H1 (cell line): ENCODE data around the gene LRWD1. TPM values are rescaled to one million over a fixed set of nuclear protein-coding genes. Genes with fewer than 3 reads are reported as not detected.
A peak's percentile ranks its signal among the peaks of the same experiment; 100 is the strongest.

Source experiments
- CTCF ChIA-PET: fragments of 300-600 bp; sonication (Branson Sonifier 250); formaldehyde crosslinking; loops from one replicate; lab custom pipeline; 2021; ENCODE audit not compliant: partially characterized antibody; lab: Charles Lee
- POLR2A ChIA-PET: fragments of 300-600 bp; sonication (Branson Sonifier 250); formaldehyde crosslinking; loops from one replicate; lab custom pipeline; 2021; ENCODE audit warnings: inconsistent platforms; ENCODE audit not compliant: partially characterized antibody; lab: Charles Lee
- DNase-seq, 2 experiments: peaks; one replicate each; pipeline versions ENCODE4 v3.0.0 to v3.0.0-alpha.2; 2010 to 2022; ENCODE audit warnings: low spot score in 2 of 2, low read depth in 1 of 2, mixed read lengths in 1 of 2
- FAIRE-seq: peaks from 2 replicates; lab custom pipeline; 2011; peaks lifted over from hg19 to GRCh38; lab: Jason Lieb, UNC
- H2AFZ ChIP-seq: 2 replicates; pipeline ENCODE4 v1.8.1; 2012; ENCODE audit warnings: low read length, inconsistent platforms
- H2AK5ac ChIP-seq: 2 replicates; pipeline ENCODE4 v1.6.1; 2013; ENCODE audit warnings: low read depth, low read length
- H2BK120ac ChIP-seq: replicated peaks from 2 replicates; pipeline ENCODE3; 2013; ENCODE audit warnings: low read depth, low read length, inconsistent platforms
- H2BK12ac ChIP-seq: 2 replicates; pipeline ENCODE4 v1.6.1; 2013; ENCODE audit warnings: low read depth, low read length
- H2BK15ac ChIP-seq: 2 replicates; pipeline ENCODE4 v1.6.1; 2013; ENCODE audit warnings: low read length
- H2BK20ac ChIP-seq: 2 replicates; pipeline ENCODE4 v1.6.1; 2013; ENCODE audit warnings: low read length
- H2BK5ac ChIP-seq: 2 replicates; pipeline ENCODE4 v1.6.1; 2013; ENCODE audit warnings: low read depth, low read length
- H3K14ac ChIP-seq: 2 replicates; pipeline ENCODE4 v1.6.1; 2013; ENCODE audit warnings: inconsistent platforms; ENCODE audit not compliant: insufficient read length
- H3K18ac ChIP-seq: 2 replicates; pipeline ENCODE4 v1.6.1; 2013; ENCODE audit warnings: low read length; ENCODE audit errors: extremely low read depth
- H3K23ac ChIP-seq: 2 replicates; pipeline ENCODE4 v1.6.1; 2013; ENCODE audit warnings: inconsistent platforms; ENCODE audit not compliant: insufficient read length
- H3K23me2 ChIP-seq: 2 replicates; pipeline ENCODE4 v1.6.1; 2013; ENCODE audit warnings: low read depth, low read length
- H3K27ac ChIP-seq: 2 replicates; pipeline ENCODE4 v1.6.1; 2011; ENCODE audit warnings: low read depth, low read length, inconsistent platforms
- H3K27me3 ChIP-seq, 4 experiments: replicated peaks in 1 of 4; 1 replicate in 1 of 4; 2 replicates in 3 of 4; pipeline versions ENCODE4 v1.6.1 to v1.8.1; 2011 to 2013; ENCODE audit warnings: low read length in 3 of 4, mild to moderate bottlenecking in 3 of 4, inconsistent platforms in 2 of 4, mixed read lengths in 2 of 4, moderate library complexity in 1 of 4; ENCODE audit not compliant: control insufficient read depth in 3 of 4, insufficient read depth in 3 of 4; ENCODE audit errors: extremely low read depth in 1 of 4
- H3K36me3 ChIP-seq, 4 experiments: 2 replicates each; pipeline versions ENCODE4 v1.6.1 to v1.8.1; 2011 to 2013; ENCODE audit warnings: mild to moderate bottlenecking in 4 of 4, low read length in 3 of 4, moderate library complexity in 2 of 4, control low read depth in 1 of 4, inconsistent platforms in 1 of 4; ENCODE audit not compliant: insufficient read depth in 4 of 4, control insufficient read depth in 2 of 4
- H3K4ac ChIP-seq: replicated peaks from 2 replicates; pipeline ENCODE3; 2013; ENCODE audit warnings: low read length, low read depth, mixed read lengths, inconsistent platforms; ENCODE audit not compliant: insufficient read length
- H3K4me1 ChIP-seq, 4 experiments: replicated peaks in 1 of 4; 1 replicate in 1 of 4; 2 replicates in 3 of 4; pipeline versions ENCODE4 v1.6.1 to v1.8.1; 2011 to 2013; ENCODE audit warnings: low read length in 3 of 4, inconsistent platforms in 2 of 4, mixed read lengths in 1 of 4; ENCODE audit not compliant: insufficient read depth in 4 of 4, control insufficient read depth in 3 of 4
- H3K4me2 ChIP-seq, 2 experiments: 2 replicates each; pipeline versions ENCODE4 v1.6.1 to v1.8.1; 2011 to 2013; ENCODE audit warnings: low read depth in 2 of 2, low read length in 2 of 2, control low read depth in 1 of 2, inconsistent platforms in 1 of 2, mild to moderate bottlenecking in 1 of 2; ENCODE audit not compliant: insufficient read depth in 1 of 2
- H3K4me3 ChIP-seq, 4 experiments: fragments of 200-600, 300-600 bp in 1 of 4; sonication (generic), shearing (Covaris generic), sonication (Bioruptor Twin) in 1 of 4; 2 replicates each; pipeline versions ENCODE4 v1.5.1 to v1.8.1; 2011 to 2016; ENCODE audit warnings: low read length in 4 of 4, low read depth in 3 of 4, control low read depth in 2 of 4, inconsistent platforms in 2 of 4, mild to moderate bottlenecking in 2 of 4, mixed read lengths in 1 of 4, moderate library complexity in 1 of 4; ENCODE audit not compliant: insufficient read depth in 2 of 4; ENCODE audit errors: extremely low read depth in 1 of 4
- H3K56ac ChIP-seq: replicated peaks from 2 replicates; pipeline ENCODE3; 2013; ENCODE audit warnings: low read depth, mild to moderate bottlenecking, mixed read lengths, low read length, inconsistent platforms; ENCODE audit not compliant: insufficient read length
- H3K79me1 ChIP-seq: 2 replicates; pipeline ENCODE4 v1.6.1; 2013; ENCODE audit warnings: low read depth, low read length, control low read depth
- H3K79me2 ChIP-seq, 2 experiments: 2 replicates each; pipeline versions ENCODE4 v1.6.1 to v1.8.1; 2012 to 2013; ENCODE audit warnings: low read length in 2 of 2, mild to moderate bottlenecking in 2 of 2, inconsistent platforms in 1 of 2; ENCODE audit not compliant: insufficient read depth in 2 of 2, control insufficient read depth in 1 of 2
- H3K9ac ChIP-seq, 4 experiments: replicated peaks in 1 of 4; 1 replicate in 1 of 4; 2 replicates in 3 of 4; pipeline versions ENCODE4 v1.6.1 to v1.8.1; 2011 to 2013; ENCODE audit warnings: low read depth in 3 of 4, low read length in 3 of 4, control low read depth in 2 of 4, mild to moderate bottlenecking in 2 of 4, moderate library complexity in 2 of 4, inconsistent platforms in 1 of 4; ENCODE audit errors: extremely low read depth in 1 of 4
- H3K9me3 ChIP-seq, 2 experiments: 2 replicates each; pipeline versions ENCODE4 v1.6.1 to v1.8.1; 2012 to 2013; ENCODE audit warnings: mild to moderate bottlenecking in 2 of 2, moderate library complexity in 2 of 2, control low read depth in 1 of 2, inconsistent platforms in 1 of 2, low read depth in 1 of 2, low read length in 1 of 2, mixed read lengths in 1 of 2; ENCODE audit not compliant: insufficient read depth in 2 of 2
- H4K20me1 ChIP-seq, 2 experiments: replicated peaks in 1 of 2; 2 replicates each; pipeline versions ENCODE3 to v1.8.1; 2011 to 2013; ENCODE audit warnings: inconsistent platforms in 2 of 2, low read length in 2 of 2, mild to moderate bottlenecking in 1 of 2; ENCODE audit not compliant: insufficient read depth in 2 of 2, control insufficient read depth in 1 of 2
- H4K5ac ChIP-seq: 2 replicates; pipeline ENCODE4 v1.6.1; 2013; ENCODE audit warnings: low read length, low read depth, mixed read lengths, inconsistent platforms; ENCODE audit not compliant: insufficient read length
- H4K8ac ChIP-seq: 2 replicates; pipeline ENCODE4 v1.8.0; 2013; ENCODE audit warnings: mild to moderate bottlenecking, moderate library complexity, low read length, inconsistent platforms; ENCODE audit not compliant: insufficient read depth; ENCODE audit errors: extremely low read depth
- H4K91ac ChIP-seq: replicated peaks from 2 replicates; pipeline ENCODE3; 2013; ENCODE audit warnings: low read length, mixed read lengths, inconsistent platforms; ENCODE audit not compliant: insufficient read length
- ASH2L ChIP-seq: fragments of 200-600, 300-600 bp; sonication (generic); IDR thresholded peaks from one replicate; pipeline ENCODE4 v1.7.1; 2017; ENCODE audit warnings: low read length
- CTBP2 ChIP-seq: IDR thresholded peaks from 2 replicates; pipeline ENCODE4 v1.7.0; 2011; ENCODE audit warnings: borderline replicate concordance, mild to moderate bottlenecking, moderate library complexity, mixed read lengths, low read length; ENCODE audit not compliant: insufficient read depth, insufficient read length
- KDM4A ChIP-seq: IDR thresholded peaks from one replicate; pipeline ENCODE4 v1.7.1; 2012; ENCODE audit warnings: low read depth, mild to moderate bottlenecking, moderate library complexity, low read length, inconsistent platforms; ENCODE audit not compliant: severe bottlenecking
- POLR2A ChIP-seq, 2 experiments: IDR thresholded peaks; 1 replicate in 1 of 2; 2 replicates in 1 of 2; pipeline ENCODE4 v1.6.1; 2011; ENCODE audit warnings: low read depth in 2 of 2, low read length in 2 of 2, mild to moderate bottlenecking in 2 of 2; ENCODE audit errors: control extremely low read depth in 1 of 2
- RAD21 ChIP-seq, 2 experiments: IDR thresholded peaks in 1 of 2; conservative IDR thresholded peaks in 1 of 2; 2 replicates each; pipeline ENCODE4 v1.6.1; 2011; ENCODE audit warnings: low read depth in 2 of 2, low read length in 2 of 2, improper control_type of control experiment in 1 of 2, inconsistent platforms in 1 of 2, mild to moderate bottlenecking in 1 of 2, moderate library complexity in 1 of 2
- WGBS, 2 experiments: shearing (Covaris generic) in 1 of 2; methylation state at CpG; one replicate each; pipeline versions ENCODE4 v1.1.6 to v1.1.7; 2013 to 2015; ENCODE audit warnings: low lambda C conversion rate in 2 of 2, mixed read lengths in 2 of 2, inconsistent platforms in 1 of 2, low coverage in 1 of 2, missing lambda C conversion rate in 1 of 2; ENCODE audit not compliant: insufficient replicate concordance in 2 of 2, insufficient coverage in 1 of 2, insufficient read length in 1 of 2; ENCODE audit errors: extremely low coverage in 1 of 2, missing lambda C conversion rate in 1 of 2; 5-methylcytosine and 5-hydroxymethylcytosine counted together
- polyA plus RNA-seq, 7 experiments: library from polyadenylated mRNA; depleted of rRNA in 3 of 7; stranded (reverse) in 5 of 7; unstranded in 2 of 7; fragments of >200 nt in 5 of 7; fragments of 200-250 nt in 2 of 7; gene quantifications; 1 replicate in 5 of 7; 2 replicates in 1 of 7; 4 replicates in 1 of 7; pipeline versions ENCODE4 v1.2.1 to v1.2.3, GENCODE V29; 2011 to 2013; ENCODE audit warnings: missing spikeins in 2 of 7, mixed read lengths in 2 of 7
- total RNA-seq: library from RNA; stranded (reverse); fragmentation: NEBNext Ultra II Directional; extraction: Animal tissue kit (Norgen Biotek cat#: 25700); gene quantifications from 2 replicates; pipeline ENCODE4 v1.2.1, GENCODE V29; 2021

LRWD1 gene
- total and polyA plus RNA-seq, 2 of the 8 experiments (the other 6 are each of a cell fraction or from before 2014, with no cell fraction given): 23.4 to 26.8 TPM

DNA sequence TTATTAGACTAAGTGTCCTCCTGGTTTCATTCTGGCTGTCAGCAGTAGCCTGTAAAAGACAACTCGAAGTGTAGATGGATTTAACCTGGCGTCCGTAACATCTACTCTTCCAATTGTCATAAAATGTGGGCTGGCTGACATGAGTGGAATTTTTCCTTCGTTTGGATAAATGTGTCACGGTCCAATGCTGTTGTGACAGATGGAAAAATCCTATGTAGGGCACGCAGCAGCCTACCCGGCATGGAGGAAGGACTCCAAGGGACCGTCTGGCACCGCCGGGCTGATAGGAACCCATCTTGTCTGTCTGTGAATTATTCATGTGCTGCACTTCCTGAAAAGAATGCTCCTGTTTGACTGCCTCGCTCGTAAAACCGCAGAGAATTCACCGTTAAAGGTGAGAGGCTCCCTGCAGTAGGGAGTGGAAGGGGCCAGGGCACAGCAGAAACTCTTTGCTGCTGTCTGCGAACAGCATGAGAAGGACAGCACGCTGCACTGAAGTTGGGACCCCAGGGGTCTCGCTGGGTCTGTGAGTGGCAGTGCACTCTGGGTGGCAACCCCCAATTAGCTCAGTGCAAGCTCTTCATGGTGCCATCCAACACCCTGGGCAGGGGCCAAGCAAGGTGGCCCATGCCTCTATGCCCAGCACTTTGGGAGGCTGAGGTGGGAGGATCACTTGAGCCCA is 33.0 kb upstream of the LRWD1 start:
- Histone ChIP-seq H4K91ac (no peak overlapping the region), H3K23me2 (peaks cover 3% of the 10 kb centered on the region; the same call in 1 of the 2 replicates), H3K4me2 (no peak overlapping the region), H3K9ac (no peak overlapping the region), H3K4me3 (no peak overlapping the region), H3K23ac (no peak overlapping the region), H3K4ac (no peak overlapping the region), H3K4me1 (peaks cover 0 to 8% (median 5%) of the 10 kb centered on the region in 4 experiments; a peak in 5 of 7 replicates), H3K36me3 (peaks cover 0 to 3% (median 0%) of the 10 kb centered on the region in 4 experiments; a peak in 2 of 8 replicates), H4K8ac (no peak overlapping the region), H3K79me2 (no peaks in the 10 kb centered on the region), H2BK20ac (no peak overlapping the region), H3K79me1 (no peaks in the 10 kb centered on the region), H4K20me1 (peaks cover 0 to 3% of the 10 kb centered on the region in 2 experiments), H3K14ac (no peak overlapping the region), H3K27me3 (no peaks in the 10 kb centered on the region), H2BK120ac (no peak overlapping the region), H3K9me3 (no peaks in the 10 kb centered on the region), H2BK5ac (0 out of 2 replicates have a peak overlapping the region, but pooled peaks have one; percentile 1), H4K5ac (no peak overlapping the region), H3K56ac (no peak overlapping the region), H3K18ac (no peak overlapping the region), H2BK12ac (no peak overlapping the region), H2AFZ (no peak overlapping the region), H3K27ac (no peak overlapping the region), H2AK5ac (0 out of 2 replicates have a peak overlapping the region, but pooled peaks have one; percentile 20), H2BK15ac (no peak overlapping the region)
- ChIA-PET CTCF (interaction anchor here (0.6 to 1.4 kb wide), 5 partner anchors 18 to 1215 kb away, joined by 3 to 5 read pairs (median 4); no protein-coding TSS in a partner anchor), POLR2A (interaction anchor here (0.7 to 2.3 kb wide), 3 partner anchors 10 to 35 kb away, joined by 3 to 8 read pairs (median 3); partner anchors contain the start of gene PRKRIP1)
- DNase-seq (no peak), FAIRE-seq (no peak)
- WGBS, 2 experiments: 83% methylated on average over 17 of the region's 17 CpGs; no CpG with 5 or more reads in 1 of the 2 experiments
- TF ChIP-seq CTBP2: no peak
- TF ChIP-seq ASH2L: no peak
- TF ChIP-seq RAD21 (IDR thresholded peaks at IDR 0.05 in 1 of 2, conservative IDR thresholded peaks at IDR 0.05 in 1 of 2; ENCODE audit: low read depth in 2 of 2, low read length in 2 of 2): no peak
- TF ChIP-seq KDM4A: no peak
- TF ChIP-seq POLR2A (IDR thresholded peaks at IDR 0.05; ENCODE audit: control extremely low read depth in 1 of 2, low read depth in 2 of 2, low read length in 2 of 2): no peak
